Sciatic nerve (tissue), 2 donors: ENCODE data around the gene DUS2. TPM values are rescaled to one million over a fixed set of nuclear protein-coding genes. Genes with fewer than 3 reads are reported as not detected.
"Not testable (repeated sequence)": the region's sequence is repeated elsewhere in the genome, so short reads cannot be mapped to it uniquely, and the experiment has no call there.

ENCODE experiments used
- ATAC-seq: fragments of 200-7000 bp; cut with Tn5 transposase; one replicate; pipeline ENCODE4 v1.9.1; 2020; ENCODE audit warnings: mild to moderate bottlenecking, moderate library complexity
- DNase-seq: peaks from one replicate; pipeline ENCODE4 v3.0.0-alpha.2; 2020; ENCODE audit warnings: low spot score
- intact Hi-C: fragments of 100-400 bp; cut with DNase I; formaldehyde crosslinking; loops from one replicate; pipeline ENCODE4 v1.14.2; 2022
- total RNA-seq: library from RNA; stranded (reverse); fragmentation: NEBNext Ultra II Directional; extraction: Animal tissue kit (Norgen Biotek cat#: 25700); gene quantifications from one replicate; pipeline ENCODE4 v1.2.1, GENCODE V29; 2021
- donor health status: DM: no; HTN: no; CAD: no.
- donor health status: DM: no; HTN: no; CAD: no.

Gene DUS2
- total RNA-seq, 1 donor from 2014 or later, result 14.7 TPM

- DNase-seq, ATAC-seq, intact Hi-C loops: not testable (repeated sequence)
These were observed 84.3 kb downstream of the DUS2 start for GRCh38 chr16:68107230-68107928.

DNA sequence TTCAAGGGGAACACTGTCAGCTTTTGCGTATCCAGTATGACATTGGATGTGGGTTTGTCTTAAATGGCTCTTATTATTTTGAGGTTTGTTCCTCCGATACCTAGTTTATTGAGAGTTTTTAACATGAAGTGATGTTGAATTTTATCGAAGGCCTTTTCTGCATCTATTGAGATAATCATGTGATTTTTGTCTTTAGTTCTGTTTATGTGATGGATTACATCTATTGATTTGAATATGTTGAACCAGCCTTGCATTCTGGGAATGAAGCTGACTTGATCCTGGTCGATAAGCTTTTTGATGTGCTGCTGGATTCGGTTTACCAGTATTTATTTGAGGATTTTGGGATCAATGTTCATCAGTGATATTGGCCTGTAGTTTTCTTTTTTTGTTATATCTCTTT lies 86.1 kb downstream of the DUS2 start:
- DNase-seq, intact Hi-C loops, ATAC-seq: not testable (repeated sequence)

DNA sequence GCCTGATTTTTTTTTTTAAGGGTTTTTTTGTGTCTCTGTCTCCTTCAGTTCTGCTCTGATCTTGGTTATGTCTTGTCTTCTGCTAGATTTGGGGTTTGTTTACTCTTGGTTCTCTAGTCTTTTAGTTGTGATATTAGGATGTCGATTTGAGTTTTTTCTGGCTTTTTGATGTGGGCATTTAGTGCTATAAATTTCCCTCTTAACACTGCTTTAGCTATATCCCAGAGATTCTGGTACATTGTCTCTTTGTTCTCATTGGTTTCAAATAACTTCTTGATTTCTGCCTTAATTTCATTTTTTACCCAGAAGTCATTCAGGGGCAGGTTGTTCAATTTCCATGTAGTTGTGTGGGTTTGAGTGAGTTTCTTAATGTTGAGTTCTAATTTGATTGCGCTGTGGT lies 87.5 kb downstream of the DUS2 start:
- intact Hi-C loops, ATAC-seq, DNase-seq: not testable (repeated sequence)

- ATAC-seq (no peak), DNase-seq (no peak)
- intact Hi-C loops, result no loop called here
These were observed 88.3 kb downstream of the DUS2 start for GRCh38 chr16:68111379-68111778.

GRCh38 chr16:68113059-68113761 lies 90.1 kb downstream of the DUS2 start:
- DNase-seq, result no peak
- no peak for ATAC-seq
- intact Hi-C loops, result no loop called here

DNA sequence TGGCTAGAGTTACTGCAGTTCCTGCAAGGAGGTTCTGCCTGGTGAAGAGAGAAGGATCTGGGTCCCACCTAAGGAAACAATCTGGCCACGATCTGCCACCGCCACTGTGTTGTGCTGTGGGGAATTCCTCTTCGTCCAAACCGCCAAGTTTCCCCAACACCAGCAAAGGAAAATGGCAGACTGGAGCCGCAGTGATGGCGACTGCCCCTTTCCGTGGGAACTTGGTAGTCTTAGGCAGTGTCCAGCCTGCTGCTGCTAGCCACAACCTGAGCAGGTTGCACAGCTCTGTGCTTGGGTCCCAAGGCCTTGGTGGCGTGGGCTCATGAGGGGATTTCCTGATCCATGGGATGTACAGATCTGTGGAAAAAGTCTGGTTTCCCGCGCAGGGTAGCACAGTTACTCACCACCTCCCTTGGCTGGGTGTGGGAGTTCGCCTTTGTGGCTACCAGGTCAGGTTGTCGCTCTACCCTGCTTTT lies 90.7 kb downstream of the DUS2 start:
- ATAC-seq (no peak), DNase-seq (no peak)
- intact Hi-C loops, result no loop called here

DNA sequence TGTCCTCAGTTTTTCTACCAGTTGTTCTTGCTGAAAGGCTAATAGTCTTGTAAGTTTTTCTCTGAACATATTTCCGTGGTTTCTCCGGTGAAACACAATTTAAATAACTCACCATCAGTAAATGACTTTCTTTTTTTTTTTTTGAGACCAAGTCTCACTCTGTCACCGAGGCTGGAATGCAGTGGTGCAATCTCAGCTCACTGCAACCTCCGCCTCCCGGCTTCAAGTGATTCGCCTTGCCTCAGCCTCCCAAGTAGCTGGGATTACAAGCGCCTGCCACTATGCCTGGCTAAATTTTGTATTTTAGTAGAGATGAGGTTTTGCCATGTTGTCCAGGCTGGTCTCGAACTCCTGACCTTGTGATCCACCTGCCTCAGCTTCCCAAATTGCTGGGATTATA lies 91.9 kb downstream of the DUS2 start:
- DNase-seq, intact Hi-C loops, ATAC-seq: not testable (repeated sequence)

- intact Hi-C loops, result no loop called here
- no peak for ATAC-seq
- DNase-seq, result no peak
These were observed 92.8 kb downstream of the DUS2 start for GRCh38 chr16:68115851-68116250.

- no peak for DNase-seq
- intact Hi-C loops, result no loop called here
- ATAC-seq, result no peak
These were observed 93.3 kb downstream of the DUS2 start for GRCh38 chr16:68116256-68116867.

- no peak for ATAC-seq
- DNase-seq, result no peak
- intact Hi-C loops, result no loop called here
These were observed 94.8 kb downstream of the DUS2 start for GRCh38 chr16:68117884-68118283.

- DNase-seq, ATAC-seq, intact Hi-C loops: not testable (repeated sequence)
These were observed 95.9 kb downstream of the DUS2 start for GRCh38 chr16:68118954-68119353.

GRCh38 chr16:68120496-68120895 lies 97.4 kb downstream of the DUS2 start:
- not testable (repeated sequence) for DNase-seq, ATAC-seq
- intact Hi-C loops, result loop anchor here (5.0 kb wide), 1 partner anchor 657 kb away; no protein-coding TSS in a partner anchor

DNA sequence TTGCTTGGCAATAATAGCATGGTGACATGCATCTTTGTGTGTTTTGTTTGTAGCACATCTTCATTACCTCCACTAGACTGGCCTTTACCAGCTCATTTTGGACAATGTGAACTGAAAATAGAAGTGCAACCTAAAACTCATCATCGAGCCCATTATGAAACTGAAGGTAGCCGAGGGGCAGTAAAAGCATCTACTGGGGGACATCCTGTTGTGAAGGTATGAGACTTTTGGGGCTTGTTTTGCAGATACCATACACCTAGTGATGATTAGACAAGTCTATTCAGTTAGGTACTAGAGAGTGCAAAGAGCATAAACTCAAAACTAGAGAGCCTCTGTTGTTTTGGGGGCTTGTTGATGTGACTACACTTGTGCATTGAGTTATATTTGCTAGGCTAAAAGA lies 103.3 kb downstream of the DUS2 start:
- DNase-seq (no peak), ATAC-seq (no peak)
- intact Hi-C loops, result no loop called here

DNA sequence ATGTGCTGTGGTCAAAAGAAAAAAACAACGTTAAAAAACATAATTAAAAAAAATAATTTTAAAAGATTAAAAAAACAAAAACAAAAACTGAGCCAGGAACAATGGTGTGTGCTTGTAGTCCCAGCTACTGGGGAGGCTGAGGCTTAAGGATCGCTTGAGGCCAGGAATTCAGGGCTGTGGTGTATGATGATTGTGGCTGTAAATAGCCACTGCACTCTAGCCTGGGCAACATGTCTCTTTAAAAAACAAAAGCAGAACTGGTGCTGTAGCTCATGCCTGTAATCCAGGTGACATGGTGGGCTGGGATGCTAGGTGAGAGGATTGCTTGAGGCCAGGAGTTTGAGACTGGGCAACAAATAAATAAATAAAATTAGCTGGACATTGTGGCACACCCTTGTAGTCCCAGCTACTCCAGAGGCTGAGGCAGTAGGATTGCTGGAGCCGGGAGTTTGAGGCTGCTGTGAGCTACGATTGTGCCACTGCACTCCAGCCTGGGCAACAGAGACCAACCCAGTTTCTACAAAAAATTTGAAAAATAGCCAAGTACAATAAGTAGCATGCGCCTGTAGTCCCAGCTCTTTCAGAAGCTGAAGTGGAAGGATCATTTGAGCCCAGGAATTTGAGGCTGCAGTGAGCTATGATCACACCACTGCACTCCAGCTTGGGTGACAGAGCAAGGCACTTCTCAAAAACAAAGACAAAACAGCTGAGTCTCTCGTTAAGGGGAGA lies 105.7 kb downstream of the DUS2 start:
- DNase-seq (no peak), ATAC-seq (no peak)
- intact Hi-C loops, result no loop called here

Other genes with a start within 250 kb of the DUS2 start
- gene RANBP10, start 216.7 kb upstream of the DUS2 start, total RNA-seq, result 21.7 TPM
- 1.5 TPM for gene TSNAXIP1, start 216.4 kb upstream of the DUS2 start, total RNA-seq
- gene THAP11, start 181.0 kb upstream of the DUS2 start, total RNA-seq, result 22.7 TPM
- 59.2 TPM for gene NUTF2, start 176.4 kb upstream of the DUS2 start, total RNA-seq
- gene CENPT, start 175.6 kb upstream of the DUS2 start, total RNA-seq, result 45.1 TPM
- gene EDC4, start 150.2 kb upstream of the DUS2 start, total RNA-seq, result 40.2 TPM
- gene NRN1L, start 138.4 kb upstream of the DUS2 start, total RNA-seq, result 1.6 TPM
- gene PSKH1, start 130.0 kb upstream of the DUS2 start, total RNA-seq, result 27.4 TPM
- gene CTRL, start 91.4 kb upstream of the DUS2 start, total RNA-seq, result 0.98 TPM
- gene PSMB10, start 86.4 kb upstream of the DUS2 start, total RNA-seq, result 35.3 TPM
- gene LCAT, start 79.2 kb upstream of the DUS2 start, total RNA-seq, result 46.2 TPM
- gene SLC12A4, start 54.6 kb upstream of the DUS2 start, total RNA-seq, result 115 TPM
- gene DPEP3, start 42.8 kb upstream of the DUS2 start, total RNA-seq, result not detected
- 4.4 TPM for gene DPEP2, start 23.8 kb upstream of the DUS2 start, total RNA-seq
- gene DPEP2NB, start 7.4 kb upstream of the DUS2 start, total RNA-seq, result not detected
- 6.3 TPM for gene DDX28, start 52 bp upstream of the DUS2 start, total RNA-seq
- gene NFATC3, start 62.1 kb downstream of the DUS2 start, total RNA-seq, result 66.4 TPM
- gene ESRP2, start 212.8 kb downstream of the DUS2 start, total RNA-seq, result 0.36 TPM
- gene PLA2G15, start 222.1 kb downstream of the DUS2 start, total RNA-seq, result 17.4 TPM
- 75.5 TPM for gene SLC7A6, start 241.2 kb downstream of the DUS2 start, total RNA-seq